ENCODE data around the gene HMGB2.

The HMGB2 gene

GRCh38 chr4:173334085-173334890, at the start of gene HMGB2:
HMGB2 (minus strand) TSS chr4:173334358; CDS start chr4:173333649, 709 bp downstream.
- peak within 1 kb of the TSS; percentile 95 for H3K4me3 ChIP-seq (ENCODE audit: low read depth, low read length)
- no peak for TF ChIP-seq CTCF (IDR thresholded peaks at IDR 0.05; ENCODE audit: borderline replicate concordance, insufficient read depth, low read depth, low read length)

GRCh38 chr4:173382349-173382748, 48.2 kb upstream of the HMGB2 start:
- no peak overlapping the region for H3K4me3 ChIP-seq (ENCODE audit: low read depth, low read length)
- no peak for TF ChIP-seq CTCF (IDR thresholded peaks at IDR 0.05; ENCODE audit: borderline replicate concordance, insufficient read depth, low read depth, low read length)

GRCh38 chr4:173381610-173382009, 47.5 kb upstream of the HMGB2 start:
- H3K4me3 ChIP-seq (ENCODE audit: low read depth, low read length): no peak overlapping the region
- no peak for TF ChIP-seq CTCF (IDR thresholded peaks at IDR 0.05; ENCODE audit: borderline replicate concordance, insufficient read depth, low read depth, low read length)

GRCh38 chr4:173380987-173381386, 46.8 kb upstream of the HMGB2 start:
- TF ChIP-seq CTCF (IDR thresholded peaks at IDR 0.05; ENCODE audit: borderline replicate concordance, insufficient read depth, low read depth, low read length): no peak

GRCh38 chr4:173379929-173380328, 45.8 kb upstream of the HMGB2 start:
- no peak overlapping the region for H3K4me3 ChIP-seq (ENCODE audit: low read depth, low read length)
- no peak for TF ChIP-seq CTCF (IDR thresholded peaks at IDR 0.05; ENCODE audit: borderline replicate concordance, insufficient read depth, low read depth, low read length)

More at GRCh38 chr4:173380987-173381386, 46.8 kb upstream of the HMGB2 start:
- no peak overlapping the region for H3K4me3 ChIP-seq (ENCODE audit: low read depth, low read length)

- no peak for TF ChIP-seq CTCF (IDR thresholded peaks at IDR 0.05; ENCODE audit: borderline replicate concordance, insufficient read depth, low read depth, low read length)
- no peak overlapping the region for H3K4me3 ChIP-seq (ENCODE audit: low read depth, low read length)
These were observed 40.4 kb upstream of the HMGB2 start for GRCh38 chr4:173374588-173374987.

Data from GM12875 (cell line).